Endometrial microvascular endothelial cells (primary cell): ENCODE measurements around the gene RBFOX2. TPM values are rescaled to one million over a fixed set of nuclear protein-coding genes. Genes with fewer than 3 reads are reported as not detected.
"Not testable (repeated sequence)": the region's sequence is repeated elsewhere in the genome, so short reads cannot be mapped to it uniquely, and the experiment has no call there.

Source experiments
- in situ Hi-C: cut with HindIII; loops from 2 replicates; pipeline ENCODE4 v1.10.0; 2017; ENCODE audit warnings: low sequenced_read_pairs, low pct_unique_long_range_greater_than_20kb; ENCODE audit errors: inconsistent ontology term
- total RNA-seq: library from RNA; depleted of rRNA; stranded (reverse); fragments of >200 nt; gene quantifications from one replicate; pipeline ENCODE4 v1.2.3, GENCODE V29; 2015; ENCODE audit errors: inconsistent ontology term

Gene RBFOX2
- total RNA-seq, 1 donor from 2014 or later = 80.5 TPM

GRCh38 chr22:35821654-35822053, 207.0 kb downstream of the RBFOX2 start:
- in situ Hi-C loops = no loop called here

- in situ Hi-C loops = no loop called here
Observed at GRCh38 chr22:35819421-35819820, 209.2 kb downstream of the RBFOX2 start.

GRCh38 chr22:35818897-35819296, 209.7 kb downstream of the RBFOX2 start:
- in situ Hi-C loops = no loop called here

GRCh38 chr22:35812600-35812999, 216.0 kb downstream of the RBFOX2 start:
- in situ Hi-C loops = no loop called here

- in situ Hi-C loops = no loop called here
Observed at GRCh38 chr22:35811670-35812069, 217.0 kb downstream of the RBFOX2 start.

GRCh38 chr22:35809816-35810215, 218.8 kb downstream of the RBFOX2 start:
- in situ Hi-C loops = no loop called here

- in situ Hi-C loops = no loop called here
Observed at GRCh38 chr22:35808377-35808776, 220.2 kb downstream of the RBFOX2 start.

GRCh38 chr22:35806668-35807067, 222.0 kb downstream of the RBFOX2 start:
- in situ Hi-C loops = not testable (repeated sequence)

- in situ Hi-C loops = no loop called here
Observed at GRCh38 chr22:35805466-35805865, 223.2 kb downstream of the RBFOX2 start.

GRCh38 chr22:35804421-35804820, 224.2 kb downstream of the RBFOX2 start:
- in situ Hi-C loops = no loop called here

GRCh38 chr22:35802885-35803284, 225.7 kb downstream of the RBFOX2 start:
- in situ Hi-C loops = no loop called here

- in situ Hi-C loops = not testable (repeated sequence)
Observed at GRCh38 chr22:35801301-35801700, 227.3 kb downstream of the RBFOX2 start.

GRCh38 chr22:35799150-35799549, 229.5 kb downstream of the RBFOX2 start:
- in situ Hi-C loops = no loop called here

GRCh38 chr22:35797411-35797810, 231.2 kb downstream of the RBFOX2 start:
- in situ Hi-C loops = no loop called here

- in situ Hi-C loops = no loop called here
Observed at GRCh38 chr22:35795476-35795875, 233.1 kb downstream of the RBFOX2 start.

- in situ Hi-C loops = no loop called here
Observed at GRCh38 chr22:35792506-35792905, 236.1 kb downstream of the RBFOX2 start.

- in situ Hi-C loops = not testable (repeated sequence)
Observed at GRCh38 chr22:35791788-35792187, 236.8 kb downstream of the RBFOX2 start.

- in situ Hi-C loops = no loop called here
Observed at GRCh38 chr22:35785181-35785923, 243.3 kb downstream of the RBFOX2 start.

GRCh38 chr22:35784633-35785032, 244.0 kb downstream of the RBFOX2 start:
- in situ Hi-C loops = no loop called here

- in situ Hi-C loops = no loop called here
Observed at GRCh38 chr22:35783943-35784614, 244.5 kb downstream of the RBFOX2 start.
